D721Med (cell line): ENCODE measurements around the gene NDUFS2.

Experiments used
- DNase-seq: peaks from one replicate; pipeline ENCODE4 v3.0.0; 2011; ENCODE audit warnings: low spot score; ENCODE audit not compliant: insufficient read length
- FAIRE-seq: peaks from 2 replicates; lab custom pipeline; 2011; peaks lifted over from hg19 to GRCh38; lab: Jason Lieb, UNC
- TF ChIP-seq, protein P1 (sequence below): IDR thresholded peaks from 2 replicates; pipeline ENCODE4 v1.5.1; 2012; ENCODE audit warnings: mild to moderate bottlenecking, control low read depth; ENCODE audit not compliant: insufficient read depth; ENCODE audit errors: missing control alignments

Gene NDUFS2

GRCh38 chr1:161165742-161166668 is 36.2 kb upstream of the NDUFS2 start, which contains the start of gene PPOX:
PPOX (plus strand) TSS chr1:161166426; CDS start chr1:161166848, 422 bp downstream.
- TF ChIP-seq, protein P1, sequence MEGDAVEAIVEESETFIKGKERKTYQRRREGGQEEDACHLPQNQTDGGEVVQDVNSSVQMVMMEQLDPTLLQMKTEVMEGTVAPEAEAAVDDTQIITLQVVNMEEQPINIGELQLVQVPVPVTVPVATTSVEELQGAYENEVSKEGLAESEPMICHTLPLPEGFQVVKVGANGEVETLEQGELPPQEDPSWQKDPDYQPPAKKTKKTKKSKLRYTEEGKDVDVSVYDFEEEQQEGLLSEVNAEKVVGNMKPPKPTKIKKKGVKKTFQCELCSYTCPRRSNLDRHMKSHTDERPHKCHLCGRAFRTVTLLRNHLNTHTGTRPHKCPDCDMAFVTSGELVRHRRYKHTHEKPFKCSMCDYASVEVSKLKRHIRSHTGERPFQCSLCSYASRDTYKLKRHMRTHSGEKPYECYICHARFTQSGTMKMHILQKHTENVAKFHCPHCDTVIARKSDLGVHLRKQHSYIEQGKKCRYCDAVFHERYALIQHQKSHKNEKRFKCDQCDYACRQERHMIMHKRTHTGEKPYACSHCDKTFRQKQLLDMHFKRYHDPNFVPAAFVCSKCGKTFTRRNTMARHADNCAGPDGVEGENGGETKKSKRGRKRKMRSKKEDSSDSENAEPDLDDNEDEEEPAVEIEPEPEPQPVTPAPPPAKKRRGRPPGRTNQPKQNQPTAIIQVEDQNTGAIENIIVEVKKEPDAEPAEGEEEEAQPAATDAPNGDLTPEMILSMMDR = peak; percentile 69
- peak; percentile 84 for FAIRE-seq

DNA sequence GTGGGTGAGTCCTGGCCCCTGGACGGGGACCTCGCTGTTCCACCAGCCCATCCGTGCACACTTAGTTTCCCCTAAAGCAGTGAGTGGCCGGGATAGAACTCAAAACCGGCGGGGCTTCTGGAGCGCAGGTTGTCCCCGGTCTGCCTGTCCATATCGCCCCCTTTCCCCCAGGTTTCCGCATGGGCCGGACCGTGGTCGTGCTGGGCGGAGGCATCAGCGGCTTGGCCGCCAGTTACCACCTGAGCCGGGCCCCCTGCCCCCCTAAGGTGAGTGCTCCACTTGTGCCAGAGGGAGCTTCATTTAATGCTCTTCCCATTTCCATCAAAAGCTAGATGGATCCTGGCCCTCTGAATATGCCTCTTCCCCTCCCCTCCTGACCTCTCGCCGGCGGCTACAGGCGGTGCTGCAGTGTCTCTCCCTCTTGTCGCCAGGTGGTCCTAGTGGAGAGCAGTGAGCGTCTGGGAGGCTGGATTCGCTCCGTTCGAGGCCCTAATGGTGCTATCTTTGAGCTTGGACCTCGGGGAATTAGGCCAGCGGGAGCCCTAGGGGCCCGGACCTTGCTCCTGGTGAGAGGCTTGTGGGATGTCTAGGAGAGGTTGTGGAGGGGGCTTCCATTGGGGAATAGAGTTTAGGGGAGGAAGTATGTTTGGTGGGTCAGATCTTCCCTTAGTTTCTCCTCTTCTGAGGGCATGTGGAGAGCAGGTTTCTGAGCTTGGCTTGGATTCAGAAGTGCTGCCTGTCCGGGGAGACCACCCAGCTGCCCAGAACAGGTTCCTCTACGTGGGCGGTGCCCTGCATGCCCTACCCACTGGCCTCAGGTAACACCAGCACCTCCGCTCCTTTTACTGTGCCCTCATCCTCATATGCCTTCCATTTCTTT is 35.3 kb upstream of the NDUFS2 start:
- TF ChIP-seq, protein P1 = no peak
- FAIRE-seq = no peak

More at GRCh38 chr1:161165742-161166668, 36.2 kb upstream of the NDUFS2 start, which contains the start of gene PPOX:
- DNase-seq = peak; percentile 96

DNA sequence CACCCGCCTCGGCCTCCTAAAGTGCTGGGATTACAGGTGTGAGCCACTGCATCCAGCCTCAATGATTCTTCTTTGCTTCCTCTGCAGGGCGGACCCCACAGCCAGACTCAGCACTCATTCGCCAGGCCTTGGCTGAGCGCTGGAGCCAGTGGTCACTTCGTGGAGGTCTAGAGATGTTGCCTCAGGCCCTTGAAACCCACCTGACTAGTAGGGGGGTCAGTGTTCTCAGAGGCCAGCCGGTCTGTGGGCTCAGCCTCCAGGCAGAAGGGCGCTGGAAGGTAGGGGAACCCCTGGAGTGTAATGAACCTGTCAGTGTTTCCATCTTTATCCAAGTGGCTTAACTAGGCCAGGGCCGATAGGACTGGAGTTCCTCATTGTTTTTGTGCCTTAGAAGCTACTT is 33.3 kb upstream of the NDUFS2 start:
- FAIRE-seq (no peak), DNase-seq (no peak)
- TF ChIP-seq, protein P1 = no peak

More for the DNA sequence above, 35.3 kb upstream of the NDUFS2 start:
- no peak for DNase-seq

- TF ChIP-seq, protein P1 = peak; percentile 24
- FAIRE-seq = no peak
- no peak for DNase-seq
Measured at GRCh38 chr1:161171191-161171590, 31.0 kb upstream of the NDUFS2 start.

GRCh38 chr1:161171696-161172095 is 30.5 kb upstream of the NDUFS2 start:
- FAIRE-seq = no peak
- no peak for DNase-seq
- TF ChIP-seq, protein P1 = no peak

DNA sequence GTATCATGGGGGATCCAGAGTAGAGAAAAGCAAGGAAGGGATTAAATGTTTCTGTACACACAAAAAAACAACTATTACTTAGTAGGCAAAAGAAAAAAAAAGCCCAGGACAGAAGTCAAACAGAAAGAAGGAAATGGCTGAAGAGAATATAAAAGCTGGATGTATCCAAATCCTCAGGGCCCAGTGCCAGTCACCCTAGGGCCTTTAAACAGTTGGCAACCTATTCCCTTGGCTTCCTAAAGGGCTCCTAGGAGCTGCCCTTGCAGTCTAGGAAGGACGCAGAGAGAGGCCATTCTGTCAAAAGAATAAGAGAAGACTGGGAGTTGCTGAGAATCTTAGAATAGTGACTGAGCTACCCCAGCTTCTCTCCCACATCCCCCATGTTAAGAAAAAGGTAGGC is 29.8 kb upstream of the NDUFS2 start:
- no peak for FAIRE-seq
- TF ChIP-seq, protein P1 = no peak
- no peak for DNase-seq
